Suprapubic skin (tissue), 4 donors: ENCODE results near the gene SCN2A. TPM values are rescaled to one million over a fixed set of nuclear protein-coding genes. Genes with fewer than 3 reads are reported as not detected.

Experiments used
- DNase-seq, 2 donors: peaks; one replicate each; pipeline ENCODE4 v3.0.0-alpha.2; 2019; ENCODE audit warnings: low spot score in 2 of 2
- H3K27ac ChIP-seq: fragments of 200-600 bp; sonication (generic); one replicate; pipeline ENCODE4 v1.5.1; 2019
- H3K27me3 ChIP-seq: fragments of 200-600 bp; sonication (generic); one replicate; pipeline ENCODE4 v1.5.1; 2019
- H3K36me3 ChIP-seq: fragments of 200-600 bp; sonication (generic); one replicate; pipeline ENCODE4 v1.5.1; 2019
- H3K4me1 ChIP-seq: fragments of 200-600 bp; sonication (generic); one replicate; pipeline ENCODE4 v1.5.1; 2019
- H3K4me3 ChIP-seq: fragments of 200-600 bp; sonication (generic); one replicate; pipeline ENCODE4 v1.5.1; 2019; ENCODE audit warnings: mild to moderate bottlenecking
- H3K9me3 ChIP-seq: fragments of 200-600 bp; sonication (generic); one replicate; pipeline ENCODE4 v1.5.1; 2019
- CTCF ChIP-seq, 2 donors: fragments of 200-600 bp in 1 of 2; fragments of 450-650 bp in 1 of 2; sonication (generic) in 1 of 2; IDR thresholded peaks; one replicate each; pipeline ENCODE4 v1.5.1; 2016 to 2019; ENCODE audit warnings: antibody characterized with exemption in 2 of 2, mild to moderate bottlenecking in 1 of 2, moderate library complexity in 1 of 2
- EP300 ChIP-seq: sonication (generic); formaldehyde crosslinking; IDR thresholded peaks from one replicate; pipeline ENCODE4 v1.6.1; 2017; ENCODE audit warnings: antibody characterized with exemption
- POLR2A ChIP-seq, 2 donors: fragments of 450-650 bp; IDR thresholded peaks; one replicate each; pipeline ENCODE4 v1.6.1; 2017; ENCODE audit warnings: antibody characterized with exemption in 2 of 2, mild to moderate bottlenecking in 2 of 2, moderate library complexity in 2 of 2
- POLR2AphosphoS5 ChIP-seq, 3 donors: sonication (generic); formaldehyde crosslinking; IDR thresholded peaks; one replicate each; pipeline ENCODE4 v1.6.1; 2017; ENCODE audit warnings: antibody characterized with exemption in 3 of 3
- WGBS: methylation state at CpG from one replicate; pipeline ENCODE4 v1.1.5; 2018; 5-methylcytosine and 5-hydroxymethylcytosine counted together
- total RNA-seq, 4 donors: library from RNA; depleted of rRNA; stranded (reverse); fragments of >200 nt; gene quantifications; one replicate each; pipeline ENCODE4 v1.1.0, GENCODE V29; 2016

Gene SCN2A
- total RNA-seq, 4 donors from 2014 or later, result 0.08 to 1.1 (median 0.20) TPM

GRCh38 chr2:165273176-165273575 lies 34.0 kb downstream of the SCN2A start:
- Histone ChIP-seq H3K27ac (peak overlapping the region; percentile 68), H3K27me3 (no peaks in the 10 kb centered on the region), H3K4me3 (no peak overlapping the region), H3K36me3 (no peaks in the 10 kb centered on the region), H3K4me1 (peaks cover 10% of the 10 kb centered on the region), H3K9me3 (no peaks in the 10 kb centered on the region)
- TF ChIP-seq EP300, result no peak
- no peak for TF ChIP-seq POLR2AphosphoS5 (IDR thresholded peaks at IDR 0.05)
- no peak for TF ChIP-seq CTCF (IDR thresholded peaks at IDR 0.05)
- no peak for TF ChIP-seq POLR2A (IDR thresholded peaks at IDR 0.05)
- DNase-seq, result no peak

GRCh38 chr2:165274698-165275097 lies 35.5 kb downstream of the SCN2A start:
- Histone ChIP-seq H3K36me3 (no peaks in the 10 kb centered on the region), H3K4me3 (no peak overlapping the region), H3K27ac (peak overlapping the region; percentile 68), H3K27me3 (no peaks in the 10 kb centered on the region), H3K4me1 (peaks cover 10% of the 10 kb centered on the region), H3K9me3 (no peaks in the 10 kb centered on the region)
- 18% methylated on average over 5 of the region's 5 CpGs for WGBS
- TF ChIP-seq POLR2A (IDR thresholded peaks at IDR 0.05) (no peak), EP300 (no peak), POLR2AphosphoS5 (IDR thresholded peaks at IDR 0.05) (no peak), CTCF (IDR thresholded peaks at IDR 0.05) (no peak)
- DNase-seq, result peak; percentile 82

- 76% methylated on average over 2 of the region's 2 CpGs for WGBS
- no peak for DNase-seq
- H3K4me3 ChIP-seq, result no peak overlapping the region
- H3K27ac ChIP-seq, result peak overlapping the region; percentile 68
- H3K4me1 ChIP-seq, result peaks cover 10% of the 10 kb centered on the region
- H3K9me3 ChIP-seq, result no peaks in the 10 kb centered on the region
- TF ChIP-seq POLR2A (IDR thresholded peaks at IDR 0.05) (no peak), POLR2AphosphoS5 (IDR thresholded peaks at IDR 0.05) (no peak), EP300 (no peak), CTCF (IDR thresholded peaks at IDR 0.05) (no peak)
- H3K36me3 ChIP-seq, result no peaks in the 10 kb centered on the region
- H3K27me3 ChIP-seq, result no peaks in the 10 kb centered on the region
These were observed 36.7 kb downstream of the SCN2A start for GRCh38 chr2:165275932-165276331.

- no peak for TF ChIP-seq CTCF (IDR thresholded peaks at IDR 0.05)
- no peak for TF ChIP-seq POLR2AphosphoS5 (IDR thresholded peaks at IDR 0.05)
- TF ChIP-seq EP300, result no peak
- TF ChIP-seq POLR2A (IDR thresholded peaks at IDR 0.05), result no peak
- Histone ChIP-seq H3K4me1 (peaks cover 10% of the 10 kb centered on the region), H3K4me3 (no peak overlapping the region), H3K27me3 (no peaks in the 10 kb centered on the region), H3K9me3 (no peaks in the 10 kb centered on the region), H3K36me3 (no peaks in the 10 kb centered on the region), H3K27ac (no peak overlapping the region)
- no peak for DNase-seq
These were observed 38.1 kb downstream of the SCN2A start for GRCh38 chr2:165277295-165277694.

- WGBS, result 72% methylated on average over 5 of the region's 5 CpGs
These were observed 38.8 kb downstream of the SCN2A start for GRCh38 chr2:165277860-165278656.

More at GRCh38 chr2:165277860-165278656, 38.8 kb downstream of the SCN2A start:
- no peak for DNase-seq
- no peaks in the 10 kb centered on the region for H3K9me3 ChIP-seq
- peaks cover 10% of the 10 kb centered on the region for H3K4me1 ChIP-seq
- no peak overlapping the region for H3K4me3 ChIP-seq
- no peak for TF ChIP-seq EP300
- no peak for TF ChIP-seq POLR2AphosphoS5 (IDR thresholded peaks at IDR 0.05)
- no peak for TF ChIP-seq POLR2A (IDR thresholded peaks at IDR 0.05)
- TF ChIP-seq CTCF (IDR thresholded peaks at IDR 0.05), result no peak
- no peak overlapping the region for H3K27ac ChIP-seq
- no peaks in the 10 kb centered on the region for H3K36me3 ChIP-seq
- H3K27me3 ChIP-seq, result no peaks in the 10 kb centered on the region
